HEK293 (cell line): ENCODE data around the gene PHGDH.

Experiments
- CTCF ChIP-seq: fragments of 450-650 bp; formaldehyde crosslinking; IDR thresholded peaks from 2 replicates; pipeline ENCODE4 v1.5.1; 2016; ENCODE audit warnings: missing biosample characterization, missing genetic modification characterization
- RBAK ChIP-seq: fragments of 450-650 bp; formaldehyde crosslinking; IDR thresholded peaks from 2 replicates; pipeline ENCODE4 v1.5.1; 2016; ENCODE audit warnings: missing biosample characterization, missing genetic modification characterization
- SALL2 ChIP-seq: fragments of 450-650 bp; formaldehyde crosslinking; IDR thresholded peaks from 2 replicates; pipeline ENCODE4 v1.5.0; 2017; ENCODE audit warnings: missing biosample characterization, mild to moderate bottlenecking, missing genetic modification characterization, borderline replicate concordance
- ZNF239 ChIP-seq: fragments of 450-650 bp; formaldehyde crosslinking; IDR thresholded peaks from 2 replicates; pipeline ENCODE4 v1.5.1; 2016; ENCODE audit warnings: missing biosample characterization, missing genetic modification characterization
- TF ChIP-seq, protein P1 (sequence below): fragments of 450-650 bp; formaldehyde crosslinking; IDR thresholded peaks from 2 replicates; pipeline ENCODE4 v1.5.1; 2016; ENCODE audit warnings: missing biosample characterization, missing genetic modification characterization

DNA sequence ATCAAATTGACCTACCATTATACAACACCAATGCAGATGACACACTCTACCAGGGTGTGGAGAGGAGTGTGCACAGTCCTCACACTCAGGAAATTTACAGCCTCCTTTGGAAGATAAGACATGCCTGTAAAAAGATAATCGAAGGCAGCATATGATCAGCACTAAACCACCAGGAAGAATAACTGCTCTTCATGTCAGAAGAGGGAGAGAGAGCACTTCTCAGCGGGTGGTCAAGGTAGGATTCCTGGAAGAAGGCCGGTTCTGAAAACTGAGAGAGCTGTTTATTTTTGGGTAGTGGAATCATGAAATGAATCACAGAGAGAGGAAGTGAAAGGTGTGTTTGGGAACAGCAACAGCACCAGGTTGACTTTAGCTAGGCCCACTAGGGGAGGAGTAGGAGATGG is 49.7 kb upstream of the PHGDH start:
- TF ChIP-seq ZNF239 (tag by site-specific recombination) (no peak), CTCF (no peak), SALL2 (tag by site-specific recombination) (no peak), RBAK (tag by site-specific recombination) (no peak)
- TF ChIP-seq, protein P1, sequence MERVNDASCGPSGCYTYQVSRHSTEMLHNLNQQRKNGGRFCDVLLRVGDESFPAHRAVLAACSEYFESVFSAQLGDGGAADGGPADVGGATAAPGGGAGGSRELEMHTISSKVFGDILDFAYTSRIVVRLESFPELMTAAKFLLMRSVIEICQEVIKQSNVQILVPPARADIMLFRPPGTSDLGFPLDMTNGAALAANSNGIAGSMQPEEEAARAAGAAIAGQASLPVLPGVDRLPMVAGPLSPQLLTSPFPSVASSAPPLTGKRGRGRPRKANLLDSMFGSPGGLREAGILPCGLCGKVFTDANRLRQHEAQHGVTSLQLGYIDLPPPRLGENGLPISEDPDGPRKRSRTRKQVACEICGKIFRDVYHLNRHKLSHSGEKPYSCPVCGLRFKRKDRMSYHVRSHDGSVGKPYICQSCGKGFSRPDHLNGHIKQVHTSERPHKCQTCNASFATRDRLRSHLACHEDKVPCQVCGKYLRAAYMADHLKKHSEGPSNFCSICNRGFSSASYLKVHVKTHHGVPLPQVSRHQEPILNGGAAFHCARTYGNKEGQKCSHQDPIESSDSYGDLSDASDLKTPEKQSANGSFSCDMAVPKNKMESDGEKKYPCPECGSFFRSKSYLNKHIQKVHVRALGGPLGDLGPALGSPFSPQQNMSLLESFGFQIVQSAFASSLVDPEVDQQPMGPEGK (tag by site-specific recombination): no peak
